Activated T-cell treated with anti-CD3 and anti-CD28 coated beads, Interleukin-2, amount 50 U/mL, for 4 hours (primary cell): Measurements from ENCODE around the gene SNAP25. TPM values are rescaled to one million over a fixed set of nuclear protein-coding genes. Genes with fewer than 3 reads are reported as not detected.

Experiments
- ATAC-seq, 2 donors: fragments of 200-7000 bp; cut with Tn5 transposase; one replicate each; pipeline ENCODE4 v1.10.0; 2021
- DNase-seq: peaks from one replicate; pipeline ENCODE4 v3.0.0-alpha.2; 2020
- H3K27me3 Mint-ChIP-seq: one replicate; pipeline ENCODE4 v1.8.0; 2021; ENCODE audit warnings: low read depth, mixed read lengths
- H3K36me3 Mint-ChIP-seq: one replicate; pipeline ENCODE4 v1.8.0; 2022; ENCODE audit warnings: mixed read lengths; ENCODE audit not compliant: insufficient read depth
- H3K4me1 Mint-ChIP-seq: one replicate; pipeline ENCODE4 v1.8.0; 2021; ENCODE audit warnings: low read depth, mixed read lengths
- H3K4me3 Mint-ChIP-seq: one replicate; pipeline ENCODE4 v1.8.0; 2021; ENCODE audit warnings: mild to moderate bottlenecking, moderate library complexity, mixed read lengths
- H3K9me3 Mint-ChIP-seq: one replicate; pipeline ENCODE4 v1.8.0; 2021; ENCODE audit warnings: mixed read lengths
- total RNA-seq, 3 donors: library from RNA; stranded (reverse); gene quantifications; one replicate each; pipeline ENCODE4 v1.2.1, GENCODE V29; 2021

The SNAP25 gene
- total RNA-seq = under 1 TPM in 1 of 3 donors, not detected in 2; 0.10 TPM

- DNase-seq = no peak
- H3K9me3 Mint-ChIP-seq = peaks cover 14% of the 10 kb centered on the region
- H3K36me3 Mint-ChIP-seq = peaks cover 2% of the 10 kb centered on the region
- H3K4me3 Mint-ChIP-seq = peak within 1 kb of the TSS; percentile 42
- ATAC-seq = peak; percentile 24 to 39
- H3K4me1 Mint-ChIP-seq = peaks cover 14% of the 10 kb centered on the region
- peaks cover 53% of the 10 kb centered on the region for H3K27me3 Mint-ChIP-seq
These were observed at the start of gene SNAP25 for GRCh38 chr20:10218536-10219451. Gene SNAP25 (plus strand): TSS chr20:10218830. CDS start chr20:10275492, 56,662 bp downstream.

GRCh38 chr20:10169752-10170151 lies 48.9 kb upstream of the SNAP25 start:
- Mint-ChIP-seq H3K36me3 (no peaks in the 10 kb centered on the region), H3K4me3 (no peak overlapping the region), H3K27me3 (peaks cover 30% of the 10 kb centered on the region), H3K4me1 (peaks cover 6% of the 10 kb centered on the region), H3K9me3 (peaks cover 18% of the 10 kb centered on the region)
- DNase-seq (no peak), ATAC-seq (no peak)

- peaks cover 6% of the 10 kb centered on the region for H3K4me1 Mint-ChIP-seq
- ATAC-seq = no peak
- no peaks in the 10 kb centered on the region for H3K36me3 Mint-ChIP-seq
- peaks cover 18% of the 10 kb centered on the region for H3K9me3 Mint-ChIP-seq
- no peak overlapping the region for H3K4me3 Mint-ChIP-seq
- DNase-seq = no peak
- H3K27me3 Mint-ChIP-seq = peaks cover 30% of the 10 kb centered on the region
These were observed 48.4 kb upstream of the SNAP25 start for GRCh38 chr20:10170261-10170660.

- ATAC-seq (peak; percentile 77 to 80), DNase-seq (no peak)
- Mint-ChIP-seq H3K27me3 (peaks cover 33% of the 10 kb centered on the region), H3K9me3 (peaks cover 12% of the 10 kb centered on the region), H3K4me1 (peaks cover 6% of the 10 kb centered on the region), H3K36me3 (no peaks in the 10 kb centered on the region), H3K4me3 (peak overlapping the region; percentile 22)
These were observed 46.5 kb upstream of the SNAP25 start for GRCh38 chr20:10171864-10172751.

- DNase-seq (no peak), ATAC-seq (no peak)
- H3K27me3 Mint-ChIP-seq = peaks cover 33% of the 10 kb centered on the region
- H3K4me1 Mint-ChIP-seq = peaks cover 6% of the 10 kb centered on the region
- no peak overlapping the region for H3K4me3 Mint-ChIP-seq
- no peaks in the 10 kb centered on the region for H3K36me3 Mint-ChIP-seq
- H3K9me3 Mint-ChIP-seq = peaks cover 6% of the 10 kb centered on the region
These were observed 45.5 kb upstream of the SNAP25 start for GRCh38 chr20:10172998-10173655.

- Mint-ChIP-seq H3K4me3 (no peak overlapping the region), H3K36me3 (no peaks in the 10 kb centered on the region), H3K4me1 (peaks cover 6% of the 10 kb centered on the region), H3K9me3 (no peaks in the 10 kb centered on the region), H3K27me3 (peaks cover 33% of the 10 kb centered on the region)
- DNase-seq (no peak), ATAC-seq (no peak)
These were observed 44.2 kb upstream of the SNAP25 start for GRCh38 chr20:10174400-10174799.

- Mint-ChIP-seq H3K27me3 (peaks cover 18% of the 10 kb centered on the region), H3K4me1 (peaks cover 4% of the 10 kb centered on the region), H3K36me3 (no peaks in the 10 kb centered on the region), H3K9me3 (no peaks in the 10 kb centered on the region), H3K4me3 (no peak overlapping the region)
- DNase-seq (no peak), ATAC-seq (no peak)
These were observed 41.3 kb upstream of the SNAP25 start for GRCh38 chr20:10177326-10177725.

GRCh38 chr20:10178091-10178490 lies 40.5 kb upstream of the SNAP25 start:
- no peaks in the 10 kb centered on the region for H3K4me1 Mint-ChIP-seq
- peaks cover 12% of the 10 kb centered on the region for H3K27me3 Mint-ChIP-seq
- no peak for DNase-seq
- ATAC-seq = no peak
- no peaks in the 10 kb centered on the region for H3K36me3 Mint-ChIP-seq
- H3K4me3 Mint-ChIP-seq = no peak overlapping the region
- H3K9me3 Mint-ChIP-seq = no peaks in the 10 kb centered on the region

- peaks cover 9% of the 10 kb centered on the region for H3K27me3 Mint-ChIP-seq
- no peaks in the 10 kb centered on the region for H3K36me3 Mint-ChIP-seq
- H3K4me3 Mint-ChIP-seq = no peak overlapping the region
These were observed 39.8 kb upstream of the SNAP25 start for GRCh38 chr20:10178727-10179313.

GRCh38 chr20:10179574-10180298 lies 38.9 kb upstream of the SNAP25 start:
- H3K9me3 Mint-ChIP-seq = no peaks in the 10 kb centered on the region
- DNase-seq (no peak), ATAC-seq (no peak)
- H3K4me1 Mint-ChIP-seq = no peaks in the 10 kb centered on the region
- peaks cover 5% of the 10 kb centered on the region for H3K27me3 Mint-ChIP-seq
- H3K4me3 Mint-ChIP-seq = no peak overlapping the region
- no peaks in the 10 kb centered on the region for H3K36me3 Mint-ChIP-seq

More at GRCh38 chr20:10178727-10179313, 39.8 kb upstream of the SNAP25 start:
- ATAC-seq = no peak
- H3K9me3 Mint-ChIP-seq = no peaks in the 10 kb centered on the region
- no peak for DNase-seq
- H3K4me1 Mint-ChIP-seq = no peaks in the 10 kb centered on the region

GRCh38 chr20:10180651-10181235 lies 37.9 kb upstream of the SNAP25 start:
- DNase-seq (no peak), ATAC-seq (no peak)
- no peaks in the 10 kb centered on the region for H3K4me1 Mint-ChIP-seq
- no peaks in the 10 kb centered on the region for H3K36me3 Mint-ChIP-seq
- H3K4me3 Mint-ChIP-seq = no peak overlapping the region
- peaks cover 5% of the 10 kb centered on the region for H3K27me3 Mint-ChIP-seq
- peaks cover 8% of the 10 kb centered on the region for H3K9me3 Mint-ChIP-seq

- Mint-ChIP-seq H3K36me3 (no peaks in the 10 kb centered on the region), H3K4me1 (no peaks in the 10 kb centered on the region), H3K27me3 (peaks cover 1% of the 10 kb centered on the region), H3K9me3 (peaks cover 13% of the 10 kb centered on the region), H3K4me3 (no peak overlapping the region)
- ATAC-seq (no peak), DNase-seq (no peak)
These were observed 32.7 kb upstream of the SNAP25 start for GRCh38 chr20:10185741-10186558.
